GM23338 (cell line): ENCODE measurements around the gene CHAF1B. TPM values are rescaled to one million over a fixed set of nuclear protein-coding genes. Genes with fewer than 3 reads are reported as not detected.

Experiments used
- ATAC-seq: fragments of 200-7000 bp; cut with Tn5 transposase; 3 replicates; pipeline ENCODE4 v1.9.1; 2020
- DNase-seq: peaks from one replicate; pipeline ENCODE4 v3.0.0-alpha.2; 2015; ENCODE audit warnings: low spot score
- H2AFZ ChIP-seq: fragments of 200-600 bp; sonication (generic); 2 replicates; pipeline ENCODE4 v1.8.0; 2016; ENCODE audit warnings: antibody characterized with exemption, mild to moderate bottlenecking, moderate library complexity
- H3F3A ChIP-seq: fragments of 200-600 bp; sonication (generic); replicated peaks from 2 replicates; pipeline ENCODE4 v1.8.0; 2017; ENCODE audit warnings: antibody characterized with exemption, mixed run types, low read depth
- H3K27ac ChIP-seq: fragments of 200-600 bp; sonication (generic); 2 replicates; pipeline ENCODE4 v1.6.1; 2016; ENCODE audit warnings: low read depth
- H3K27me3 ChIP-seq: fragments of 200-600 bp; sonication (generic); 2 replicates; pipeline ENCODE4 v1.8.0; 2016; ENCODE audit warnings: mild to moderate bottlenecking, mixed run types, moderate library complexity; ENCODE audit not compliant: insufficient read depth
- H3K36me3 ChIP-seq: fragments of 200-600 bp; sonication (generic); 2 replicates; pipeline ENCODE4 v1.8.0; 2016; ENCODE audit warnings: mild to moderate bottlenecking; ENCODE audit not compliant: insufficient read depth
- H3K4me1 ChIP-seq: fragments of 200-600 bp; sonication (generic); 2 replicates; pipeline ENCODE4 v1.8.0; 2016; ENCODE audit warnings: mild to moderate bottlenecking, moderate library complexity; ENCODE audit not compliant: insufficient read depth
- H3K4me2 ChIP-seq: fragments of 200-600 bp; sonication (generic); 2 replicates; pipeline ENCODE4 v1.7.1; 2017; ENCODE audit warnings: mixed run types
- H3K4me3 ChIP-seq: fragments of 200-600 bp; sonication (generic); 2 replicates; pipeline ENCODE4 v1.6.1; 2016; ENCODE audit warnings: mixed run types
- H3K79me2 ChIP-seq: fragments of 200-600 bp; sonication (generic); replicated peaks from 2 replicates; pipeline ENCODE4 v1.8.0; 2017; ENCODE audit warnings: mild to moderate bottlenecking; ENCODE audit not compliant: insufficient read depth
- H3K9me2 ChIP-seq: fragments of 200-600 bp; sonication (generic); 2 replicates; pipeline ENCODE4 v1.8.0; 2017; ENCODE audit not compliant: insufficient read depth
- H4K20me1 ChIP-seq: fragments of 200-600 bp; sonication (generic); replicated peaks from 2 replicates; pipeline ENCODE4 v1.8.0; 2017; ENCODE audit warnings: mild to moderate bottlenecking; ENCODE audit not compliant: insufficient read depth
- H3K27ac Mint-ChIP-seq: 2 replicates; pipeline ENCODE4 v1.8.0; 2020; ENCODE audit warnings: inconsistent platforms, mild to moderate bottlenecking, moderate library complexity, mixed read lengths
- H3K27me3 Mint-ChIP-seq: 3 replicates; pipeline ENCODE4 v1.8.0; 2022; ENCODE audit warnings: low read depth, mild to moderate bottlenecking, moderate library complexity, mixed read lengths, inconsistent platforms; ENCODE audit not compliant: insufficient read depth, poor library complexity
- H3K36me3 Mint-ChIP-seq: 3 replicates; pipeline ENCODE4 v1.8.0; 2021; ENCODE audit warnings: low read depth, mild to moderate bottlenecking, inconsistent platforms, moderate library complexity, mixed read lengths
- H3K4me1 Mint-ChIP-seq: 3 replicates; pipeline ENCODE4 v1.8.0; 2020; ENCODE audit warnings: mild to moderate bottlenecking, inconsistent platforms, mixed read lengths
- H3K4me3 Mint-ChIP-seq: 3 replicates; pipeline ENCODE4 v1.8.0; 2021; ENCODE audit warnings: moderate library complexity, mild to moderate bottlenecking, inconsistent platforms, mixed read lengths
- H3K9me3 Mint-ChIP-seq: 3 replicates; pipeline ENCODE4 v1.8.0; 2020; ENCODE audit warnings: moderate library complexity, mild to moderate bottlenecking, inconsistent platforms, mixed read lengths
- CREB1 ChIP-seq: fragments of 250-450 bp; sonication (Bioruptor Pico); IDR thresholded peaks from 2 replicates; pipeline ENCODE4 v1.5.0; 2020; ENCODE audit warnings: low read depth, mild to moderate bottlenecking, moderate library complexity
- EZH2phosphoT487 ChIP-seq: fragments of 200-600 bp; sonication (generic); IDR thresholded peaks from one replicate; pipeline ENCODE4 v1.8.1; 2018; ENCODE audit warnings: antibody characterized with exemption; ENCODE audit not compliant: unreplicated experiment
- JUNB ChIP-seq: IDR thresholded peaks from one replicate; pipeline ENCODE4 v1.6.1; 2016; ENCODE audit warnings: antibody characterized with exemption; ENCODE audit not compliant: unreplicated experiment
- NANOG ChIP-seq: IDR thresholded peaks from 2 replicates; pipeline ENCODE4 v1.6.1; 2016; ENCODE audit warnings: antibody characterized with exemption, borderline replicate concordance
- POLR2AphosphoS5 ChIP-seq: IDR thresholded peaks from 2 replicates; pipeline ENCODE4 v1.6.1; 2016; ENCODE audit warnings: antibody characterized with exemption, low read depth
- STAT1 ChIP-seq: IDR thresholded peaks from one replicate; pipeline ENCODE4 v1.6.1; 2016; ENCODE audit warnings: antibody characterized with exemption; ENCODE audit not compliant: unreplicated experiment
- ZNF114 ChIP-seq: fragments of 250-450 bp; sonication (Bioruptor Pico); IDR thresholded peaks from 2 replicates; pipeline ENCODE4 v1.5.0; 2020; ENCODE audit warnings: mild to moderate bottlenecking, moderate library complexity
- ZNF331 ChIP-seq: fragments of 250-450 bp; sonication (Bioruptor Pico); IDR thresholded peaks from 2 replicates; pipeline ENCODE4 v1.5.0; 2020; ENCODE audit warnings: low read depth, mild to moderate bottlenecking, moderate library complexity
- ZNF462 ChIP-seq: fragments of 250-450 bp; sonication (Bioruptor Pico); IDR thresholded peaks from 2 replicates; pipeline ENCODE4 v1.5.0; 2020; ENCODE audit warnings: mild to moderate bottlenecking, moderate library complexity
- polyA plus RNA-seq: library from polyadenylated mRNA; unstranded; fragments of >200 nt; fragmentation: Nextera tagmentation; extraction: Ambion mirVana; gene quantifications from 2 replicates; pipeline ENCODE4 v1.2.1, GENCODE V29; 2016
- total RNA-seq: library from RNA; depleted of rRNA; stranded (reverse); fragments of >200 nt; shearing (Covaris generic); gene quantifications from 2 replicates; pipeline ENCODE4 v1.2.3, GENCODE V29; 2014
- TF ChIP-seq, protein P1 (sequence below), 2 experiments: fragments of 200-600 bp in 1 of 2; sonication (generic) in 1 of 2; conservative IDR thresholded peaks; 2 replicates each; pipeline versions ENCODE4 v1.5.1 to v1.6.1; 2016 to 2017; ENCODE audit warnings: antibody characterized with exemption in 2 of 2, low read depth in 2 of 2, mild to moderate bottlenecking in 2 of 2, moderate library complexity in 1 of 2

CHAF1B gene
- total and polyA plus RNA-seq, 2 experiments from 2014 or later: 7.9 to 13.1 TPM

- no peaks in the 10 kb centered on the region for H3K27me3 ChIP-seq
- no peak overlapping the region for H2AFZ ChIP-seq
- peak; percentile 72 for ATAC-seq
- no peaks in the 10 kb centered on the region for H3K79me2 ChIP-seq
- no peak overlapping the region for H3K4me2 ChIP-seq
- 0 out of 2 replicates have a peak, but pooled peaks cover 4% of the 10 kb centered on the region for H4K20me1 ChIP-seq
- peaks cover 24% of the 10 kb centered on the region for H3K36me3 Mint-ChIP-seq
- DNase-seq: peak; percentile 91
- H3K9me2 ChIP-seq: no peaks in the 10 kb centered on the region
- H3K36me3 ChIP-seq: no peaks in the 10 kb centered on the region; the same call in 1 of the 2 replicates
- no peak overlapping the region for H3K4me3 ChIP-seq
- peaks cover 9% of the 10 kb centered on the region for H3K27me3 Mint-ChIP-seq
- no peak overlapping the region for H3K27ac ChIP-seq
- no peaks in the 10 kb centered on the region for H3K4me1 ChIP-seq
- TF ChIP-seq, protein P1, sequence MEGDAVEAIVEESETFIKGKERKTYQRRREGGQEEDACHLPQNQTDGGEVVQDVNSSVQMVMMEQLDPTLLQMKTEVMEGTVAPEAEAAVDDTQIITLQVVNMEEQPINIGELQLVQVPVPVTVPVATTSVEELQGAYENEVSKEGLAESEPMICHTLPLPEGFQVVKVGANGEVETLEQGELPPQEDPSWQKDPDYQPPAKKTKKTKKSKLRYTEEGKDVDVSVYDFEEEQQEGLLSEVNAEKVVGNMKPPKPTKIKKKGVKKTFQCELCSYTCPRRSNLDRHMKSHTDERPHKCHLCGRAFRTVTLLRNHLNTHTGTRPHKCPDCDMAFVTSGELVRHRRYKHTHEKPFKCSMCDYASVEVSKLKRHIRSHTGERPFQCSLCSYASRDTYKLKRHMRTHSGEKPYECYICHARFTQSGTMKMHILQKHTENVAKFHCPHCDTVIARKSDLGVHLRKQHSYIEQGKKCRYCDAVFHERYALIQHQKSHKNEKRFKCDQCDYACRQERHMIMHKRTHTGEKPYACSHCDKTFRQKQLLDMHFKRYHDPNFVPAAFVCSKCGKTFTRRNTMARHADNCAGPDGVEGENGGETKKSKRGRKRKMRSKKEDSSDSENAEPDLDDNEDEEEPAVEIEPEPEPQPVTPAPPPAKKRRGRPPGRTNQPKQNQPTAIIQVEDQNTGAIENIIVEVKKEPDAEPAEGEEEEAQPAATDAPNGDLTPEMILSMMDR (conservative IDR thresholded peaks at IDR 0.05; ENCODE audit: low read depth in 2 of 2): peak; percentile 77 to 88
- no peak for TF ChIP-seq JUNB
- no peak overlapping the region for H3K27ac Mint-ChIP-seq
- no peak overlapping the region for H3K4me3 Mint-ChIP-seq
- H3K9me3 Mint-ChIP-seq: no peaks in the 10 kb centered on the region; the same call in 2 of the 3 replicates
- H3K4me1 Mint-ChIP-seq: peaks cover 22% of the 10 kb centered on the region
- no peaks in the 10 kb centered on the region; the same call in 1 of the 2 replicates for H3F3A ChIP-seq
Observed at GRCh38 chr21:36419996-36420395, 34.8 kb downstream of the CHAF1B start.

- Histone ChIP-seq H3K9me2 (no peaks in the 10 kb centered on the region), H4K20me1 (0 out of 2 replicates have a peak, but pooled peaks cover 4% of the 10 kb centered on the region), H3F3A (no peaks in the 10 kb centered on the region; the same call in 1 of the 2 replicates), H3K27ac (no peak overlapping the region), H3K4me1 (no peaks in the 10 kb centered on the region), H3K36me3 (no peaks in the 10 kb centered on the region; the same call in 1 of the 2 replicates), H3K4me2 (no peak overlapping the region), H2AFZ (no peak overlapping the region), H3K4me3 (no peak overlapping the region), H3K79me2 (no peaks in the 10 kb centered on the region), H3K27me3 (no peaks in the 10 kb centered on the region)
- Mint-ChIP-seq H3K27ac (no peak overlapping the region), H3K36me3 (peaks cover 17% of the 10 kb centered on the region), H3K9me3 (no peaks in the 10 kb centered on the region; the same call in 2 of the 3 replicates), H3K27me3 (peaks cover 12% of the 10 kb centered on the region), H3K4me1 (peaks cover 17% of the 10 kb centered on the region), H3K4me3 (no peak overlapping the region)
- no peak for DNase-seq
- no peak for ATAC-seq
- TF ChIP-seq NANOG (no peak), STAT1 (no peak), CREB1 (CRISPR knock-in tag) (no peak), POLR2AphosphoS5 (no peak), EZH2phosphoT487 (no peak), ZNF462 (no peak), JUNB (no peak), ZNF114 (no peak), ZNF331 (CRISPR knock-in tag) (no peak)
- TF ChIP-seq, protein P1 (conservative IDR thresholded peaks at IDR 0.05; ENCODE audit: low read depth in 2 of 2): no peak
Observed at GRCh38 chr21:36420571-36421339, 35.6 kb downstream of the CHAF1B start.
